ENCODE data around the gene GNAI2.

The GNAI2 gene

GRCh38 chr3:50211930-50212329 is 24.1 kb upstream of the GNAI2 start:
- DNase-seq (ENCODE audit: low spot score in 2 of 2) (no peak), ATAC-seq (ENCODE audit: low read depth) (no peak)
- Mint-ChIP-seq H3K4me3 (no peak overlapping the region), H3K27ac (no peak overlapping the region), H3K36me3 (no peaks in the 10 kb centered on the region), H3K9me3 (no peaks in the 10 kb centered on the region), H3K4me1 (no peaks in the 10 kb centered on the region), H3K27me3 (peaks cover 14% of the 10 kb centered on the region)

GRCh38 chr3:50212502-50212901 is 23.5 kb upstream of the GNAI2 start:
- ATAC-seq (ENCODE audit: low read depth) (no peak), DNase-seq (ENCODE audit: low spot score in 2 of 2) (no peak)
- Mint-ChIP-seq H3K27ac (no peak overlapping the region), H3K4me3 (no peak overlapping the region), H3K9me3 (no peaks in the 10 kb centered on the region), H3K36me3 (no peaks in the 10 kb centered on the region), H3K27me3 (peaks cover 12% of the 10 kb centered on the region), H3K4me1 (no peaks in the 10 kb centered on the region)

- DNase-seq (ENCODE audit: low spot score in 2 of 2) (no peak), ATAC-seq (ENCODE audit: low read depth) (no peak)
- H3K4me1 Mint-ChIP-seq: no peaks in the 10 kb centered on the region
- H3K27ac Mint-ChIP-seq: no peak overlapping the region
- H3K4me3 Mint-ChIP-seq: no peak overlapping the region
- no peaks in the 10 kb centered on the region for H3K9me3 Mint-ChIP-seq
- no peaks in the 10 kb centered on the region for H3K36me3 Mint-ChIP-seq
- peaks cover 12% of the 10 kb centered on the region for H3K27me3 Mint-ChIP-seq
These were observed 23.0 kb upstream of the GNAI2 start for GRCh38 chr3:50212971-50213370.

- Mint-ChIP-seq H3K9me3 (no peaks in the 10 kb centered on the region), H3K4me3 (no peak overlapping the region)
These were observed 22.6 kb upstream of the GNAI2 start for GRCh38 chr3:50213373-50213772.

GRCh38 chr3:50214824-50215223 is 21.2 kb upstream of the GNAI2 start:
- Mint-ChIP-seq H3K4me3 (no peak overlapping the region), H3K27ac (no peak overlapping the region), H3K4me1 (no peaks in the 10 kb centered on the region), H3K36me3 (no peaks in the 10 kb centered on the region), H3K9me3 (no peaks in the 10 kb centered on the region), H3K27me3 (peaks cover 12% of the 10 kb centered on the region)
- DNase-seq (ENCODE audit: low spot score in 2 of 2) (no peak), ATAC-seq (ENCODE audit: low read depth) (no peak)

More at GRCh38 chr3:50213373-50213772, 22.6 kb upstream of the GNAI2 start:
- Mint-ChIP-seq H3K27ac (no peak overlapping the region), H3K27me3 (peaks cover 12% of the 10 kb centered on the region), H3K4me1 (no peaks in the 10 kb centered on the region), H3K36me3 (no peaks in the 10 kb centered on the region)
- DNase-seq (ENCODE audit: low spot score in 2 of 2): no peak
- ATAC-seq (ENCODE audit: low read depth): no peak

- DNase-seq (ENCODE audit: low spot score in 2 of 2): no peak
- Mint-ChIP-seq H3K9me3 (no peaks in the 10 kb centered on the region), H3K27ac (no peak overlapping the region), H3K27me3 (peaks cover 12% of the 10 kb centered on the region), H3K4me3 (no peak overlapping the region), H3K4me1 (no peaks in the 10 kb centered on the region), H3K36me3 (no peaks in the 10 kb centered on the region)
- no peak for ATAC-seq (ENCODE audit: low read depth)
These were observed 20.5 kb upstream of the GNAI2 start for GRCh38 chr3:50215529-50215928.

GRCh38 chr3:50217681-50218080 is 18.3 kb upstream of the GNAI2 start:
- no peaks in the 10 kb centered on the region for H3K9me3 Mint-ChIP-seq
- peaks cover 10% of the 10 kb centered on the region for H3K27me3 Mint-ChIP-seq
- peak overlapping the region; percentile 45 for H3K27ac Mint-ChIP-seq
- H3K4me1 Mint-ChIP-seq: no peaks in the 10 kb centered on the region
- H3K36me3 Mint-ChIP-seq: no peaks in the 10 kb centered on the region
- no peak for ATAC-seq (ENCODE audit: low read depth)
- no peak overlapping the region for H3K4me3 Mint-ChIP-seq
- no peak for DNase-seq (ENCODE audit: low spot score in 2 of 2)

GRCh38 chr3:50218448-50218847 is 17.6 kb upstream of the GNAI2 start:
- no peaks in the 10 kb centered on the region for H3K36me3 Mint-ChIP-seq
- no peaks in the 10 kb centered on the region for H3K4me1 Mint-ChIP-seq
- ATAC-seq (ENCODE audit: low read depth) (no peak), DNase-seq (ENCODE audit: low spot score in 2 of 2) (no peak)
- peaks cover 11% of the 10 kb centered on the region for H3K27me3 Mint-ChIP-seq
- no peak overlapping the region for H3K4me3 Mint-ChIP-seq
- no peaks in the 10 kb centered on the region for H3K9me3 Mint-ChIP-seq
- H3K27ac Mint-ChIP-seq: no peak overlapping the region

GRCh38 chr3:50219285-50219684 is 16.7 kb upstream of the GNAI2 start:
- ATAC-seq (ENCODE audit: low read depth) (no peak), DNase-seq (ENCODE audit: low spot score in 2 of 2) (no peak)
- no peaks in the 10 kb centered on the region for H3K36me3 Mint-ChIP-seq
- H3K27me3 Mint-ChIP-seq: peaks cover 14% of the 10 kb centered on the region
- no peak overlapping the region for H3K4me3 Mint-ChIP-seq
- H3K27ac Mint-ChIP-seq: no peak overlapping the region
- no peaks in the 10 kb centered on the region for H3K9me3 Mint-ChIP-seq
- H3K4me1 Mint-ChIP-seq: no peaks in the 10 kb centered on the region

- peaks cover 15% of the 10 kb centered on the region for H3K27me3 Mint-ChIP-seq
- no peak for DNase-seq (ENCODE audit: low spot score in 2 of 2)
- no peaks in the 10 kb centered on the region for H3K36me3 Mint-ChIP-seq
- H3K27ac Mint-ChIP-seq: no peak overlapping the region
- ATAC-seq (ENCODE audit: low read depth): no peak
- no peaks in the 10 kb centered on the region for H3K9me3 Mint-ChIP-seq
- H3K4me1 Mint-ChIP-seq: no peaks in the 10 kb centered on the region
- no peak overlapping the region for H3K4me3 Mint-ChIP-seq
These were observed 15.9 kb upstream of the GNAI2 start for GRCh38 chr3:50220109-50220508.

GRCh38 chr3:50221051-50221410 is 15.0 kb upstream of the GNAI2 start:
- no peak overlapping the region for H3K4me3 Mint-ChIP-seq
- DNase-seq (ENCODE audit: low spot score in 2 of 2) (no peak), ATAC-seq (ENCODE audit: low read depth) (no peak)
- no peak overlapping the region for H3K27ac Mint-ChIP-seq
- H3K4me1 Mint-ChIP-seq: peaks cover under 1% of the 10 kb centered on the region
- H3K27me3 Mint-ChIP-seq: peaks cover 11% of the 10 kb centered on the region
- no peaks in the 10 kb centered on the region for H3K36me3 Mint-ChIP-seq
- no peaks in the 10 kb centered on the region for H3K9me3 Mint-ChIP-seq

- Mint-ChIP-seq H3K27ac (no peak overlapping the region), H3K9me3 (no peaks in the 10 kb centered on the region), H3K4me3 (no peak overlapping the region), H3K4me1 (peaks cover 2% of the 10 kb centered on the region), H3K36me3 (no peaks in the 10 kb centered on the region), H3K27me3 (peaks cover 10% of the 10 kb centered on the region)
- DNase-seq (ENCODE audit: low spot score in 2 of 2) (no peak), ATAC-seq (ENCODE audit: low read depth) (no peak)
These were observed 14.4 kb upstream of the GNAI2 start for GRCh38 chr3:50221411-50222168.

GRCh38 chr3:50222169-50222528 is 13.9 kb upstream of the GNAI2 start:
- H3K4me1 Mint-ChIP-seq: peaks cover 6% of the 10 kb centered on the region
- no peak for DNase-seq (ENCODE audit: low spot score in 2 of 2)
- H3K4me3 Mint-ChIP-seq: no peak overlapping the region
- no peak for ATAC-seq (ENCODE audit: low read depth)
- no peaks in the 10 kb centered on the region for H3K36me3 Mint-ChIP-seq
- H3K27me3 Mint-ChIP-seq: peaks cover 10% of the 10 kb centered on the region
- no peak overlapping the region for H3K27ac Mint-ChIP-seq
- H3K9me3 Mint-ChIP-seq: no peaks in the 10 kb centered on the region

- H3K27me3 Mint-ChIP-seq: peaks cover 7% of the 10 kb centered on the region
- no peak overlapping the region for H3K27ac Mint-ChIP-seq
These were observed 11.4 kb upstream of the GNAI2 start for GRCh38 chr3:50224639-50225038.

GRCh38 chr3:50226888-50227389 is 9.1 kb upstream of the GNAI2 start:
- peak overlapping the region; percentile 39 for H3K27ac Mint-ChIP-seq
- H3K9me3 Mint-ChIP-seq: no peaks in the 10 kb centered on the region
- H3K4me3 Mint-ChIP-seq: peak overlapping the region; percentile 94
- H3K36me3 Mint-ChIP-seq: no peaks in the 10 kb centered on the region
- peaks cover 27% of the 10 kb centered on the region for H3K4me1 Mint-ChIP-seq
- peaks cover 7% of the 10 kb centered on the region for H3K27me3 Mint-ChIP-seq
- ATAC-seq (ENCODE audit: low read depth) (peak; percentile 8), DNase-seq (ENCODE audit: low spot score in 2 of 2) (peak in 1 of 2 donors; percentile 61)

More at GRCh38 chr3:50224639-50225038, 11.4 kb upstream of the GNAI2 start:
- no peak for DNase-seq (ENCODE audit: low spot score in 2 of 2)
- Mint-ChIP-seq H3K9me3 (no peaks in the 10 kb centered on the region), H3K36me3 (no peaks in the 10 kb centered on the region), H3K4me3 (peak overlapping the region; percentile 24), H3K4me1 (peaks cover 18% of the 10 kb centered on the region)
- no peak for ATAC-seq (ENCODE audit: low read depth)

Data from memory B cell (primary cell).